ENCODE data around the gene SNORC.

DNA sequence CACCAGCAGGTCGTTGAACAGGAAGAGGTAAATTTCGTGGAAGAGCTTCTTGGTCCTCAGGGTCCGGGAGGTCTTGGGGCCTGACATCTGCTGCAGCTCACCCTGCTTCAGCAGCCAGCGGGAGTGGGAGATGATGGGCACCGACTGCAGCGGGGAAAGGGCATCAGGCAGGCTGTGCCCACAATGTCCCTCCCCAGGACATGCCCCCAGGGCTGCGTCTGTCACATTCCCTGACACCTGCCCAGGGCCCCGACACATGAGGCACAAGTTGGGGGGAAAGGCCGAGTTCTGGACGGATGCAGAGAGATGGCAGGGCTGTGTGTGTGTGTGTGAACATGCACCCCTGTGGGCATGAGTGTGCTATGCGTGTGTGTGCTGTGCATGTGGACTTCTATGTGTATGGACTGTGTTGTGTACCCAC is 13.9 kb downstream of the SNORC start:
- TF ChIP-seq, protein P1, sequence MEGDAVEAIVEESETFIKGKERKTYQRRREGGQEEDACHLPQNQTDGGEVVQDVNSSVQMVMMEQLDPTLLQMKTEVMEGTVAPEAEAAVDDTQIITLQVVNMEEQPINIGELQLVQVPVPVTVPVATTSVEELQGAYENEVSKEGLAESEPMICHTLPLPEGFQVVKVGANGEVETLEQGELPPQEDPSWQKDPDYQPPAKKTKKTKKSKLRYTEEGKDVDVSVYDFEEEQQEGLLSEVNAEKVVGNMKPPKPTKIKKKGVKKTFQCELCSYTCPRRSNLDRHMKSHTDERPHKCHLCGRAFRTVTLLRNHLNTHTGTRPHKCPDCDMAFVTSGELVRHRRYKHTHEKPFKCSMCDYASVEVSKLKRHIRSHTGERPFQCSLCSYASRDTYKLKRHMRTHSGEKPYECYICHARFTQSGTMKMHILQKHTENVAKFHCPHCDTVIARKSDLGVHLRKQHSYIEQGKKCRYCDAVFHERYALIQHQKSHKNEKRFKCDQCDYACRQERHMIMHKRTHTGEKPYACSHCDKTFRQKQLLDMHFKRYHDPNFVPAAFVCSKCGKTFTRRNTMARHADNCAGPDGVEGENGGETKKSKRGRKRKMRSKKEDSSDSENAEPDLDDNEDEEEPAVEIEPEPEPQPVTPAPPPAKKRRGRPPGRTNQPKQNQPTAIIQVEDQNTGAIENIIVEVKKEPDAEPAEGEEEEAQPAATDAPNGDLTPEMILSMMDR (conservative IDR thresholded peaks at IDR 0.05) = no peak
- TF ChIP-seq ZFX (IDR thresholded peaks at IDR 0.05) = no peak
